ENCODE results near the gene SEC24C. TPM values are rescaled to one million over a fixed set of nuclear protein-coding genes. Genes with fewer than 3 reads are reported as not detected.
A peak's percentile ranks its signal among the peaks of the same experiment; 100 is the strongest.

Gene SEC24C
- total and polyA plus RNA-seq, 2 of the 13 experiments (the other 11 are each of a cell fraction or from before 2014, with no cell fraction given), result 63.1 to 66.4 TPM

GRCh38 chr10:73730153-73730906, 13.8 kb upstream of the SEC24C start (continued):
- TF ChIP-seq PLSCR1 (CRISPR knock-in tag; IDR thresholded peaks at IDR 0.05; ENCODE audit: borderline replicate concordance) (no peak), ZNF572 (CRISPR knock-in tag; IDR thresholded peaks at IDR 0.05) (peak; percentile 81; the same call in 1 of the 2 replicates), ZNF3 (CRISPR knock-in tag; IDR thresholded peaks at IDR 0.05) (no peak), ZMAT5 (CRISPR knock-in tag; IDR thresholded peaks at IDR 0.05; ENCODE audit: borderline replicate concordance, low read depth) (no peak), ZBTB43 (CRISPR knock-in tag; conservative IDR thresholded peaks at IDR 0.05) (no peak), HNF1B (CRISPR knock-in tag; IDR thresholded peaks at IDR 0.05) (peak; percentile 95), ZBTB21 (CRISPR knock-in tag; IDR thresholded peaks at IDR 0.05) (no peak), BRF2 (CRISPR knock-in tag; IDR thresholded peaks at IDR 0.05) (no peak), SRY (CRISPR knock-in tag; IDR thresholded peaks at IDR 0.05) (peak; percentile 63; the same call in 1 of the 2 replicates), HMG20B (CRISPR knock-in tag; conservative IDR thresholded peaks at IDR 0.05) (no peak), SRSF4 (IDR thresholded peaks at IDR 0.05; ENCODE audit: low read depth, low read length, poor library complexity, severe bottlenecking) (no peak), HIVEP1 (CRISPR knock-in tag; IDR thresholded peaks at IDR 0.05) (peak; percentile 84), BCL3 (CRISPR knock-in tag; IDR thresholded peaks at IDR 0.05) (peak; percentile 83; the same call in 1 of the 2 replicates), UBTF (CRISPR knock-in tag; IDR thresholded peaks at IDR 0.05) (peak; percentile 86)
- TF ChIP-seq, protein P1, sequence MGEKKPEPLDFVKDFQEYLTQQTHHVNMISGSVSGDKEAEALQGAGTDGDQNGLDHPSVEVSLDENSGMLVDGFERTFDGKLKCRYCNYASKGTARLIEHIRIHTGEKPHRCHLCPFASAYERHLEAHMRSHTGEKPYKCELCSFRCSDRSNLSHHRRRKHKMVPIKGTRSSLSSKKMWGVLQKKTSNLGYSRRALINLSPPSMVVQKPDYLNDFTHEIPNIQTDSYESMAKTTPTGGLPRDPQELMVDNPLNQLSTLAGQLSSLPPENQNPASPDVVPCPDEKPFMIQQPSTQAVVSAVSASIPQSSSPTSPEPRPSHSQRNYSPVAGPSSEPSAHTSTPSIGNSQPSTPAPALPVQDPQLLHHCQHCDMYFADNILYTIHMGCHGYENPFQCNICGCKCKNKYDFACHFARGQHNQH (CRISPR knock-in tag; IDR thresholded peaks at IDR 0.05), result peak; percentile 91
- TF ChIP-seq, protein P2, sequence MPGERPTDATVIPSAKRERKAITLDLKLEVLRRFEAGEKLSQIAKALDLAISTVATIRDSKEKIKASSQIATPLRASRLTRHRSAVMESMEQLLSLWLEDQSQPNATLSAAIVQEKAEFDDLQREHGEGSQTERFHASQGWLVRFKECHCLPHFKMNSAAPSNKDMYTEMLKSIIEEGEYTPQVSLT (CRISPR knock-in tag; IDR thresholded peaks at IDR 0.05; ENCODE audit: borderline replicate concordance, low read depth), result peak; percentile 84; the same call in 1 of the 2 replicates

All from HepG2 (cell line).